ENCODE measurements around the gene FSIP1.

Gene FSIP1

DNA sequence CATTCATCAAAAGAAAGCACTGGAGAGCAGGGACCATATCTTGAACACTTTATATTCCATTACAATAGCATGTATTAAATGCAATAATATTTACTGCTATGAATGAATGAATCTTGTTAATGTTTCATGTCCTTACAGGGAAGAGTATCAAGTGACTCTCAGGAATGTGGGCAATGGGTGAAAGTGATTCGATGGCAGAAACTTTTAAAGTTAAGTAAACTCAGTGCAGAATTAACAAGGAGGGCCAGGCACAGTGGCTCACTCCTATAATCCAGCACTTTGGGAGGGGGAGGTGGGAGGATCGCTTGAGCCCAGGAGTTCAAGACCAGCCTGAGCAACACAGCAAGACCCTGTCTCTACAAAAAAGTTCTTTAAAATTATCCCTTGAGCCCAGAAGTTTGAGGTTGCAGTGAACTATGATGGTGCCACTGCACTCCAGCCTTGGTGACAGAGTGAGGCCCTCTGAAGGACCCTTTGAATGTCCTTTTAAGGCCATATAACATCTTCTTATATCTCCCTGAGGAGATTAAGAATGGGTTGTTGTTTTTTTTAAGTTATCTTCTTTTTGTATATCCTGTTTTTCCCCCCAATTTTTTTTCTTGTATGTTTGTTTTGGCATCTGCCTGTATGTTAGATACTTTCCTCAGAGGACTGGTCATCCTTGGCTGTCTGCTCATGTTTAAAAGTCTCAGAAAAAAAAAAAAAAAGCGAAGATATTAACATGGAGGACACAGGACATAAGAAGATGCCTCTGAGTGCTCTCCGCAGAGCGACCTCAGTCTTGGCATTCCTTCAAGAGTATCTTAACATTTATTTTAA is 9.6 kb upstream of the FSIP1 start:
- no peak for DNase-seq (ENCODE audit: low read depth in 2 of 2)

- no peak for DNase-seq (ENCODE audit: low read depth in 2 of 2)
These were observed 7.1 kb upstream of the FSIP1 start for GRCh38 chr15:39789736-39790135.

DNA sequence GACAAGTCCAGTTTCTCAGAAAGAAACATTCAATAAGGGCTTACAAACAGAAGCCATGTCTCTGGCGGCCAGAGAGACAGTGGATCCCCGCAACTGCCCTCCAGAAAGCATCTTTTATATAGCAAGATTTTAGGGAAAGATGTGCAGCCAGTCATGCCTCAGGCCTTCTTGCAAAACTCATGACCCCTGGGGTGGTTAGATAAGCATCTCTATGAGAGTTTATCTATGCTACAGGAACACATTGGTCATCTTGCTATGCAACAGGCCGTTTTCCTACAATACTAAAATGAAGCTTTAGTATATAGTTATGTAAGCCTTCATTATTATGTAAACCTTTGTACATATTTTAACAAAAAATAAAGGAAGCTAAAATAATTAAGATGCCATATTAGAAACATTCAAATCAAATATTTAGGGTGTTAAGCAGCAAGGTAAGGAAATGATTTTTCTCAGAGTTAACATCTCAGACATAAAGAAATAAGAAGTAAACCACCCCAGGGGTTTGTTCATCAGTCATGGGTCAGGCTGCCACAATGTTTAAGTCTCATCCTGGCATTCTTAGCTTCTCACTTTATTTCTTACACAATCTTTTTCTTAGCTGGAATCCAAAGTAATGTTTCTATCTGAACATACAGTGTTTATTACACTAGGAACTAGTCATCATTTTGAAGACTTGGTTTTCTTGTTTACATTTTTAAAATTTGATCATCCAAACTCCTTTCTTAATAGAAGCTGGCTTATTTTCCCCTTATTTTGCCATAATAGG is 6.3 kb upstream of the FSIP1 start:
- no peak for DNase-seq (ENCODE audit: low read depth in 2 of 2)

- no peak for DNase-seq (ENCODE audit: low read depth in 2 of 2)
These were observed 5.5 kb upstream of the FSIP1 start for GRCh38 chr15:39788108-39788507.

DNA sequence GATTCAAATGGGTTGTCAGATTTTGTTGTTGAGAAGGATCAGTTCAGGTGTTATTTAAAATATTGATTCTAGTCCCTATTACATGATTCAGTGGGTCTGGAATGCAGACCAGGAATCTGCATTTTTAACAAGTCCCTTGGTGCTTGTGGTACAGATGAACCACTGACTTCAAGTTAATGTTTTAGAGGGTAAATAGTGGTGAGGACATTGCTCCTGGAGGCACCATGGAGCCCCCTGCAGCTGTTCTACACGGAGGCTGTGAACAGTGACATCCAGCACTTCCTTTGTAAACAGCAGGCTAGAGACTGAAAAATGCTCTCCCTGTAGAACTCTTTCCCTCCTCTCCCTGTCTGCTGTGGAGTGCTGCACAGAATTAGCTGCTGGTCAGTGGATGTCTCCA is 4.8 kb upstream of the FSIP1 start:
- DNase-seq (ENCODE audit: low read depth in 2 of 2) = no peak

DNA sequence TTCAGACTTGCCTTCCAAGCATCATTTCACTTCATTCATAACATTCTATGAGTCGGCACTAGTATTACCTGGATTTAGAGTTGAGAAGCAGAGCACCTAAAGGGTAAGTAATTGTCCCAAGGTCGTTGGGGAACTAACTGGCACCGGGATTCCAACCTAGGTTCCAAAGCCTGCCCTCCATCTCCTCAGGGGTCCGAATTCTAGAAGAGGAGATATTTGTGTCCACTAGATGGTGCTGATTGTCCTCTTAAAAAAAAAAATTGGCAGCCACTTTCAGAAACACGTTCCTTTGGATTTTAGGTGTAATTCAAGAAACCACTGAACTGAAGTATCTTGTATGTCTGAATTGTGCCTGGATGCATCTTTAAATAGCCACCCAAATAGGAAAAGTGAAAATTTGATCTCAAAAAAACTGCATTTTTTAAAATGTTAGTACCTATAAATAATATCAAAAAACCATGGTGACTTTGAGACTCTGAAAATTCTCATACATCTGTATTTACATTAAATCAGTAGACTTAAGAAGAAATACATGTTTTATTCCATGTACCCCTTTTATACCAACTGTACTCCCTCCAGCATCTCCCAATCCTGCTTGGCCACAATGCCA is 3.9 kb upstream of the FSIP1 start:
- DNase-seq (ENCODE audit: low read depth in 2 of 2) = no peak

DNA sequence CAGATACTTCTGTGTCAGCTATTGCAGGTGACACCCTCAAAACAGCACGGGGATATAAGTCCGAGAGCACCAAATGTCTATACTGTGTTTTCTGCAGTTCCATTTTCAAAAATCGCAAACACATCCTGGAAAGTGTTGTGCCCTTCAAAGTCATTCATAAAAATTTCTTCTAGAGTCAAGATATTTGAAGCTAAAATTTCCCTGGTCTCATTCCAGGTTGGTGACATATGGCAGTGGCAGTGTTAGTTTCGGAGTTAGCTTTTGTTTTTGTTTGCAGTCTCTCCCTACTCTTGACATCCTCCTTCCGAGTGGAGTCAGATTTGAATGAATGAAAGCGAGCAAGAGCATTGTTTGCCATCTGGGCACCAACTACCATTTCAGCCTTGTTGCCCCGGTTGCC is 3.2 kb upstream of the FSIP1 start:
- DNase-seq (ENCODE audit: low read depth in 2 of 2) = no peak

- no peak for DNase-seq (ENCODE audit: low read depth in 2 of 2)
These were observed 2.5 kb upstream of the FSIP1 start for GRCh38 chr15:39785139-39785538.

- DNase-seq (ENCODE audit: low read depth in 2 of 2) = no peak
These were observed 2.0 kb upstream of the FSIP1 start for GRCh38 chr15:39784638-39785037.

- no peak for DNase-seq (ENCODE audit: low read depth in 2 of 2)
These were observed 1.5 kb upstream of the FSIP1 start for GRCh38 chr15:39784125-39784524.

- no peak for DNase-seq (ENCODE audit: low read depth in 2 of 2)
These were observed 691 bp upstream of the FSIP1 start for GRCh38 chr15:39783244-39783820.

- no peak for DNase-seq (ENCODE audit: low read depth in 2 of 2)
These were observed 706 bp downstream of the FSIP1 start for GRCh38 chr15:39781967-39782302.

- no peak for DNase-seq (ENCODE audit: low read depth in 2 of 2)
These were observed 1.3 kb downstream of the FSIP1 start for GRCh38 chr15:39781147-39781966.

- DNase-seq (ENCODE audit: low read depth in 2 of 2) = no peak
These were observed 4.6 kb downstream of the FSIP1 start for GRCh38 chr15:39778021-39778420.

DNA sequence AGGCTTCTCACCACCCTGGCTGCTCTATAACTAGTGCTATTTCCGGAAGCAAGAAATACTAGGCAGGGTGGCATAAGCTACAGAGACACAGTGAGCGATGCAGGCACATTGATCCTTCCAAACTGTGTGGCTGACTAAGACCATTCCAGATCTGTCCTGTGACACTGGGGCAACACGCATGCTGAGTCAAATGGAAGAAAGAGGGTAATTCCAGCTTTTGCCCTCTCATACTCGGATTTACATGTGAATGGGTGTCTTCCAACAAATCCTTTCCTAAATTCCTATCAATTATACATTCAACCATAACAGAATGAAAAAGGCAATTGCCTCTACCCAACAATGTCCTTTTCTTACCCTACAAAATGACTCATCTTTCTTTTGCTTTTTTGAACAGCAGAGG is 5.1 kb downstream of the FSIP1 start:
- no peak for DNase-seq (ENCODE audit: low read depth in 2 of 2)

DNA sequence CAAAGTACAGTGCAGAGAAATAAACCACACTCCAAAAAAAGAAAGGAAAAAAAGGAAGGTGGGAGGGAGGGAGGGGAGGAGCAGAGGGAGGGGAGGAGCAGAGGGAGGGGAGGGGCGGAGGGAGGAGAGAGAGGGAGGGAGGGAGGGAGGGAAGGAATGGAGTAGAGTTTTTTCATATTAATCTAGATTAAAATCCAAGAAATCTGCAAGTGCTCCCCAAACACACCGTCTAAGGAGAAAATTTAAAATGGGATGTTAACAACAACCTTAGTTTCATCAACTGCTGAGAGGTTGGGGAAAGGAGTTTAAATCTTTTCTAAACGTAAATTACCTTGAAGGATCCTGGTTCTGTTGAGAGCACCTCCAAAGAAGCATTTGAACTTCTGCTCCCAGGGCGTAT is 6.6 kb downstream of the FSIP1 start:
- no peak for DNase-seq (ENCODE audit: low read depth in 2 of 2)

- DNase-seq (ENCODE audit: low read depth in 2 of 2) = no peak
These were observed 7.9 kb downstream of the FSIP1 start for GRCh38 chr15:39774688-39775267.

DNA sequence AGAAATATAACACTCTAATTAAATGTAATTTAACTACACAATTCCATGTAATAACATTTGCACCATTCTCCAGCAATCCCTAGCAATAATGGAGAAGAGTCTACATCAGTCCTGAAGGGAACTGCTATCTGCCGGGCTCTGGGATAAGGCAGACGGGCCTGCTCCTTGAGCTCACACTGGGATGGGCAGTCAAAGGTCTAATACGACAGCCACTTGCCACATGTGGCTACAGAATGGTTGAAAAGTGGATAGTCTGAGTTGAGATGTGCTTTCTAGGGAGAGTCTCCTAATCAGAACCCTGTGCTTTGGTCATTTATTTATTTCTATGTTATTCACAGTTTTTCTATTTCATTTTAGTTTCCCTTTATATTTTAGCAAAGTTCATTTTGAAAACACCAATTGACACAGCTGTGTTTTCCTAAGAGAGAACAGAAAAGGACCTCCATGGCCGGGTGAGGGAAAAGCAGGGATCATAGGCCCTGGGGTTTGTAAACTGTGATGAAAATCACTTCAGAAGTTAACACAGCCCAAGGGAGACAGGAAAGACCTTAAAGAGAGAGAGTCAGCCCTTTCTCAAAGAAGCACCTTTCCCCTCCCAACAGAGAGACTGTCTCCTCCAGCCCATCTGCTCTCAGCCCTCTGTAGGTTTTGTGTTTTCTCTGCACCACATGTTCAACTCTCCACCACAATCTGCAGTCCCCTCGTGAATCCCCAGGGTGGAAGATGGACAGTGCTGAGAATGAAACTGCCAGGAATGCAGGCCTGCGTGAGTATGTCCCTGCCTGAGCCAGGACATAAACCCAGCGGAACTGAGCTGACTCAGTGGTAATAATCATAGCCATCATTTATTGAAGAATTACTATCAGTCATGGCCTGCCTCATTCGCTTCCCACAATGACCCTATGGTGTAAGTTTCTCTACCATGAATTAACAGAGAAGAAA is 11.6 kb downstream of the FSIP1 start:
- no peak for DNase-seq (ENCODE audit: low read depth in 2 of 2)

- DNase-seq (ENCODE audit: low read depth in 2 of 2) = no peak
These were observed 14.7 kb downstream of the FSIP1 start for GRCh38 chr15:39767921-39768320.

DNA sequence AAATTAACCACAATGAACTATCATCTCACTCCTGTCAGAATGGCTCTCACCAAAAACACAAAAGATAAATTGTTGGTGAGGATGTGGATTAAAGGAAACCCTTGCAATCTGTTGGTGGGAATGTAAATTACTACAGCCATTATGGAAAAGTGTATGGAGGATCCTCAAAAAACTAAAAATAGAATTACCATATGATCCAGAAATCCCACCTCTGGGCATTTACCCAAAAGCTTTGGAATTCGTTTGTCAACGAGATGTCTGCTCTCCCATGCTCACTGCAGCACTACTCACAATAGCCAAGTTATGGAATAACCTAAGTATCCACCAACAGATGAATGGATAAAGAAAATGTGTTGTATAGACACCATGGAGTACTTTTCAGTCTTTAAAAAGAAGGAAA is 21.6 kb downstream of the FSIP1 start:
- DNase-seq (ENCODE audit: low read depth in 2 of 2) = no peak

Measured in stimulated activated CD8-positive, alpha-beta memory T cell treated with anti-CD3 and anti-CD28 coated beads, Interleukin-15, amount 100 ng/mL, for 48 hours (primary cell).